Activated CD8-positive, alpha-beta T cell treated with anti-CD3 and anti-CD28 coated beads for 36 hours (primary cell): ENCODE data around the gene NPB. TPM values are rescaled to one million over a fixed set of nuclear protein-coding genes. Genes with fewer than 3 reads are reported as not detected.

ENCODE experiments used
- ATAC-seq: fragments of 200-7000 bp; cut with Tn5 transposase; one replicate; pipeline ENCODE4 v1.10.0; 2021; ENCODE audit warnings: mild to moderate bottlenecking, moderate library complexity
- CTCF ChIA-PET: fragments of 350-600 bp; sonication (Branson Sonifier 250); formaldehyde crosslinking; loops from one replicate; lab custom pipeline; 2021; ENCODE audit warnings: antibody characterized with exemption; lab: Charles Lee
- POLR2A ChIA-PET: fragments of 350-600 bp; sonication (Branson Sonifier 250); formaldehyde crosslinking; loops from one replicate; lab custom pipeline; 2021; ENCODE audit warnings: antibody characterized with exemption; lab: Charles Lee
- DNase-seq: peaks from one replicate; pipeline ENCODE4 v3.0.0-alpha.2; 2020
- H3K27ac Mint-ChIP-seq: one replicate; pipeline ENCODE4 v1.8.0; 2021; ENCODE audit warnings: mild to moderate bottlenecking, mixed read lengths
- H3K27me3 Mint-ChIP-seq: one replicate; pipeline ENCODE4 v1.8.0; 2021; ENCODE audit warnings: mixed read lengths
- H3K36me3 Mint-ChIP-seq: one replicate; pipeline ENCODE4 v1.8.0; 2021; ENCODE audit warnings: low read depth, mixed read lengths
- H3K4me1 Mint-ChIP-seq: one replicate; pipeline ENCODE4 v1.8.0; 2021; ENCODE audit warnings: low read depth, mixed read lengths
- H3K4me3 Mint-ChIP-seq: one replicate; pipeline ENCODE4 v1.8.0; 2021; ENCODE audit warnings: mild to moderate bottlenecking, moderate library complexity, mixed read lengths
- H3K9me3 Mint-ChIP-seq: one replicate; pipeline ENCODE4 v1.8.0; 2021; ENCODE audit warnings: mixed read lengths
- CTCF ChIP-seq: fragments of 200-600 bp; IDR thresholded peaks from one replicate; pipeline ENCODE4 v1.8.0; 2022; ENCODE audit warnings: antibody characterized with exemption, mild to moderate bottlenecking
- intact Hi-C: fragments of 100-400 bp; cut with micrococcal nuclease; formaldehyde crosslinking; loops from one replicate; pipeline ENCODE4 v1.10.0; 2022
- total RNA-seq, 2 experiments: library from RNA; stranded (reverse); gene quantifications; one replicate each; pipeline ENCODE4 v1.2.3, GENCODE V29; 2021

Gene NPB
- total RNA-seq, 2 experiments from 2014 or later: 0.18 TPM; not detected in 1

- peaks cover 16% of the 10 kb centered on the region for H3K4me1 Mint-ChIP-seq
- POLR2A ChIA-PET: interaction anchor here (1.3 kb wide), 1 partner anchor 9 kb away, joined by 3 read pairs; no protein-coding TSS in a partner anchor
Measured at GRCh38 chr17:81878294-81878693, 23.7 kb upstream of the NPB start.

GRCh38 chr17:81879121-81879520 lies 22.9 kb upstream of the NPB start:
- H3K4me1 Mint-ChIP-seq: peaks cover 9% of the 10 kb centered on the region
- no peak for ATAC-seq
- no peaks in the 10 kb centered on the region for H3K9me3 Mint-ChIP-seq
- intact Hi-C loops: no loop called here
- H3K27ac Mint-ChIP-seq: peak overlapping the region; percentile 52
- no peaks in the 10 kb centered on the region for H3K27me3 Mint-ChIP-seq
- peaks cover 44% of the 10 kb centered on the region for H3K36me3 Mint-ChIP-seq
- ChIA-PET POLR2A (interaction anchor here (0.9 to 1.3 kb wide), 2 partner anchors 8 to 10 kb away, joined by 3 read pairs; no protein-coding TSS in a partner anchor), CTCF (interaction anchor here (3.3 kb wide), 1 partner anchor 10 kb away, joined by 13 read pairs; no protein-coding TSS in a partner anchor)
- H3K4me3 Mint-ChIP-seq: no peak overlapping the region
- TF ChIP-seq CTCF: no peak
- DNase-seq: no peak

More at GRCh38 chr17:81878294-81878693, 23.7 kb upstream of the NPB start:
- H3K27me3 Mint-ChIP-seq: no peaks in the 10 kb centered on the region
- CTCF ChIA-PET: interaction anchor here (3.3 kb wide), 1 partner anchor 9 kb away, joined by 13 read pairs; no protein-coding TSS in a partner anchor
- TF ChIP-seq CTCF: no peak
- no peak for DNase-seq
- no peak overlapping the region for H3K27ac Mint-ChIP-seq
- no peak for ATAC-seq
- no peak overlapping the region for H3K4me3 Mint-ChIP-seq
- intact Hi-C loops: no loop called here
- H3K36me3 Mint-ChIP-seq: peaks cover 43% of the 10 kb centered on the region
- no peaks in the 10 kb centered on the region for H3K9me3 Mint-ChIP-seq

GRCh38 chr17:81884520-81884919 lies 17.5 kb upstream of the NPB start:
- ChIA-PET POLR2A (interaction anchor here (1.2 to 5.6 kb wide), 4 partner anchors 13 to 51 kb away, joined by 3 to 73 read pairs (median 8); partner anchors contain the start of gene ARHGDIA), CTCF (interaction anchor here (1.3 kb wide), 1 partner anchor 69 kb away, joined by 5 read pairs; no protein-coding TSS in a partner anchor)
- Mint-ChIP-seq H3K27me3 (no peaks in the 10 kb centered on the region), H3K4me1 (peaks cover 10% of the 10 kb centered on the region), H3K4me3 (no peak overlapping the region), H3K36me3 (peaks cover 71% of the 10 kb centered on the region), H3K27ac (no peak overlapping the region), H3K9me3 (no peaks in the 10 kb centered on the region)
- DNase-seq (no peak), ATAC-seq (peak; percentile 35)
- no peak for TF ChIP-seq CTCF
- intact Hi-C loops: no loop called here

- H3K4me3 Mint-ChIP-seq: no peak overlapping the region
- POLR2A ChIA-PET: interaction anchor here (1.2 to 5.6 kb wide), 5 partner anchors 13 to 51 kb away, joined by 3 to 73 read pairs (median 10); partner anchors contain the start of genes ARHGDIA and P4HB
- intact Hi-C loops: no loop called here
- H3K36me3 Mint-ChIP-seq: peaks cover 69% of the 10 kb centered on the region
- no peak for DNase-seq
- no peak for ATAC-seq
- H3K4me1 Mint-ChIP-seq: peaks cover 10% of the 10 kb centered on the region
- H3K9me3 Mint-ChIP-seq: no peaks in the 10 kb centered on the region
- no peak overlapping the region for H3K27ac Mint-ChIP-seq
- CTCF ChIA-PET: interaction anchor here (1.3 kb wide), 1 partner anchor 69 kb away, joined by 5 read pairs; no protein-coding TSS in a partner anchor
- no peak for TF ChIP-seq CTCF
- H3K27me3 Mint-ChIP-seq: no peaks in the 10 kb centered on the region
Measured at GRCh38 chr17:81884968-81885367, 17.1 kb upstream of the NPB start.

- TF ChIP-seq CTCF: no peak
- H3K27me3 Mint-ChIP-seq: no peaks in the 10 kb centered on the region
- ChIA-PET CTCF (interaction anchor here (1.3 kb wide), 1 partner anchor 68 kb away, joined by 5 read pairs; no protein-coding TSS in a partner anchor), POLR2A (interaction anchor here (1.7 to 5.6 kb wide), 4 partner anchors 9 to 23 kb away, joined by 10 to 73 read pairs (median 12); partner anchors contain the start of genes ARHGDIA and P4HB)
- no peaks in the 10 kb centered on the region for H3K9me3 Mint-ChIP-seq
- H3K4me3 Mint-ChIP-seq: no peak overlapping the region
- peaks cover 71% of the 10 kb centered on the region for H3K36me3 Mint-ChIP-seq
- peaks cover 10% of the 10 kb centered on the region for H3K4me1 Mint-ChIP-seq
- intact Hi-C loops: no loop called here
- no peak for ATAC-seq
- H3K27ac Mint-ChIP-seq: peak overlapping the region; percentile 0
- no peak for DNase-seq
Measured at GRCh38 chr17:81885454-81885853, 16.6 kb upstream of the NPB start.
